HG03159 (cell line): ENCODE data around the gene COL13A1.

Source experiments
- ATAC-seq: cut with Tn5 transposase; IDR thresholded peaks from one replicate; pipeline ENCODE4 v1.9.1; 2021; ENCODE audit warnings: mild to moderate bottlenecking, moderate library complexity; ENCODE audit not compliant: unreplicated experiment

The COL13A1 gene

DNA sequence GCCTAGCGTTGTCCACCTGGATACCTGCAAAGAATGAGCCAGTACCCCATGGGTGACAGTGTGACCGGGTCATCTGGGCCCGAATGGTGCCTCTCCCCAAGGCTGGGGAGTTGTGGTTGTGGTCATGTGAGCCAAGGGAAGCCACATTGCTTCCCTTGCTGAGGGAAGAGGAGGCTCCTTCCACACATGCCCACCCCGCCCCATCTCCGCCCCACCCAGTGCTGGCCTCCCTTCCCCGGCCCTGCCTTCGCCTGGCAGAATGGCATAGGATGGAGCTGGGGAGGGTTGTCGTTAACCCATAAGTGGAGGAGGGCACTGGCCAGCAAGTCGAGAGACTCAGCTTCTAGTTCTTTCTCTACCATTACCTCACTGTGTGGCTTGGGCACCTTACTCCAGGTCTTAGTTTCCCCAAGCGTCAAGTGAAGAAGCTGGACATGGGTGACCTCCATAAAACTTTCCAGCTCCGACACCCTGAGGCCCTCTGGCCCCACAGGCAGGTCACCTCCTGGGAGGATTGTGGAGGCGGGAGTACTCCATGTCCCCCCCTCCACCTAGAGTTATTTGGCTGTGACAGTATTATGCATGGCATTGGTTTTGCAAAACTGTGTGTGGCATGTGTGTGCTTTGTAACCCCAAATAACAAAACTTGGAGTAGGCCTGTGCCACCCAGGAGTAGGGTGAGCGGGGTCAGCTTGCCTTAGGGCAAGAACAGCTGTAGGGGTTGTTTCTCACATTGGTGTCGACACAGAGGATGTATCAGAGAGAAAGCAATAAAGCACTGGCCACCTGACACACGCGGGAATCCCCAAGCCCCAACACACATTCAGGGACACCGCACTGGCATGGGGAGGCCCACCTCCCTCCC is 160.4 kb downstream of the COL13A1 start:
- no peak for ATAC-seq

DNA sequence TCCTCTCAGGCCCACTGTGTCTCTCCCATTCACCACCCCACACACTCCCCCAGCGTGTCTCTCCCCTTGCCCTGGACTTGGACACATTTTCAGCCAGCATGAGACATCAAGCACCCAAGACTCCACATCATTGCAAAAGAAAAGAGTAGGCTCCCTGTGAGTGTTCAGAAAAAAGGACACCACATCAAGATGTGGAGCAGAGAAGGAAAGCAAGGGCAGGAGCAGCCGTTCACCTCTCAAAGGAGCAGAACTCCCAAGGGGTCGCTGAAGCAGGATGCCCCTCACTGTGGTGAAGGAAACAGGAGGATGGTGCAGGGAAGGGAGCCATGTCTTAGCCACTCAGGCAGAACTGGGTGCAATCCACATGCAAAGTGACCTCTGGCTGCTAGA is 161.0 kb downstream of the COL13A1 start:
- ATAC-seq = no peak

DNA sequence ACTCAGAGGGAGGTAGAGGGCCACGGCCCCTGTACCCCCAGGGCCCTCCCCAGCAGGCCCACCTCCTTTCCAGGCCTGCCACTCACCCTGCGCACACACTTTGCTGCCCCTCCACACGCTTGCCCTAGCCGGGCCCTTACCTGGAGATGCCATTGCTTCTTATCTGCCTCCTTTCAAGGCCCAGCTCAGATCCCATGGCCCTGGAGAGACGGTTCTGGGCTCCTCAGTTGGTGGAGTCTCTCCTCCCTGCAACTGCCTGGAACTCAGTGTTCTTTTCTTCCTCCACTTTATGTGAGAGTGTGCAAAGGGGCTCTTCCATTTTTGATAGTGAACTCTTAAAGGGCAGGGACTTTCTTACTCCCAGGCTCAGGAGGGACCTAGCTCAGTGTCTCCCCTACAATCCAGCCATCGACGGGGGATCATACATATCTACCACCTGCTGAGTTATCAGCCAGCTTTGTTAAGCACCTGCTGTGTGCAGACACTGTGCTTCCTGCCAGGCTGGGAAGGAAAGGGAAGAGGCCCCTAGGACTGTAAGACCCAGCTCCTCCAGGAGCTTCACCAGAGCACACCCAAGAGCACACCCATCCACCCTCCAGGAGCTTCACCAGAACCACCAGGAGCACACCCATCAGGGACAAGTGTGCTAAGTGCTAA is 161.6 kb downstream of the COL13A1 start:
- no peak for ATAC-seq

DNA sequence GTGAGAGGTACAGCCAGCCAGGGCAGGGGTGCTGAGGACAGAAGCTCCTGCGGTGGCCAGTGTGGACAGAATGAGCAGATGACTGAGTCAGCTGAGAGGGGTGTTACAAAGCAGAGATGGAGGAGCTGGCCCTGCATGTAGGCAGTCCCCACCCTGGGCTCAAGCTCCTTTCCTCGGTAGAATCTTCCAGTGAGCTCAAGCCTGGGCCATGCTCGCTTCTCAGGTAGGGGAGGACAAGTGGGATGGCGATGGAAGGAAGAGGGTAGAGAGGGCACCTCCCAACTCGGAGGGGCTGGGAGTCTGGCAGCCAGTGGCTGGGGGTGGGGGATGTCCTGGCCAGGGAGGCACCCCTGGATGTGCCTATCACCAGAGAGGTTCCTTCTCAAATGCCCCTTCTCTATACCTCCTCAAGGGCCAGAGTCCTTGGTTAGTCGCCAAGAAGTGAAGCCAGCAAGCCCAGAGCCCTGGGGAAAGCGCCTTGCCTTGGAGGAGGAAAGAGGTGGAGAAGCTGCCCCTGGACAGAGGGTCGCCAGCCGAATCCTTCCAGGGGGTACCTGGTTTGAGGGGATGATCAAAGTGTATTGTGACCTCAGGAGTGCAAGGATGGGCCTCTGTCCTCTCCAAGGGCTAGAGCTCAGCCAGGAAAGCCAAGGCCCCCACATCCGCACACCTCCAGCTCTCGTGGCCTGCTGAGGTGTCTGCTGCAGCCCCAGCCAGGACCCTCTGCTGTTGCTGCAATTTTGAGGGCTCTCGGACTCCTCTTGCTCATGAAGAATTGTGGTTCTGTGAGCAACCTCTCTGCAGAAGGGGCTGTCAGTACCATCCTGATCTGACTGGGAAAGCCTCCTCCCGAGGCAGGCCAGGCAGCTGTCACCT is 162.4 kb downstream of the COL13A1 start:
- no peak for ATAC-seq

DNA sequence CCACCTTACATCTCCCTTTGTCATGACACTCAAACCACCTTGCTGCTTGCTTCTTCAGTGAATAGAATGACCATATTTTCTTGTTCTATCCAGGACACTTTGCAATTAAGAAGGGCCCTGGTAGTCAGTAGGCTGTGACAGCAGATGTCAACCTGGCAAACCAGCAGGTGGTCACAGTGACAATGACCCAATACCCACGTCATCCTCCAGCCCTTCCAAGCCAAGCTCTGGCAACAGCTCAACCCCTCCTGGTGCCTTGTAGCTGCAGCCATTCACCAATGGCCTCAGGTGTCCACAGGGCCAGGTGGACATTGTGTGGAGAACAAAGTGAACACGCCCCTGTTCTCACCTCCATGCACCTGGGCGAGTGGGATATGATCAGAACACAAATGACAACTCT is 163.4 kb downstream of the COL13A1 start:
- no peak for ATAC-seq

DNA sequence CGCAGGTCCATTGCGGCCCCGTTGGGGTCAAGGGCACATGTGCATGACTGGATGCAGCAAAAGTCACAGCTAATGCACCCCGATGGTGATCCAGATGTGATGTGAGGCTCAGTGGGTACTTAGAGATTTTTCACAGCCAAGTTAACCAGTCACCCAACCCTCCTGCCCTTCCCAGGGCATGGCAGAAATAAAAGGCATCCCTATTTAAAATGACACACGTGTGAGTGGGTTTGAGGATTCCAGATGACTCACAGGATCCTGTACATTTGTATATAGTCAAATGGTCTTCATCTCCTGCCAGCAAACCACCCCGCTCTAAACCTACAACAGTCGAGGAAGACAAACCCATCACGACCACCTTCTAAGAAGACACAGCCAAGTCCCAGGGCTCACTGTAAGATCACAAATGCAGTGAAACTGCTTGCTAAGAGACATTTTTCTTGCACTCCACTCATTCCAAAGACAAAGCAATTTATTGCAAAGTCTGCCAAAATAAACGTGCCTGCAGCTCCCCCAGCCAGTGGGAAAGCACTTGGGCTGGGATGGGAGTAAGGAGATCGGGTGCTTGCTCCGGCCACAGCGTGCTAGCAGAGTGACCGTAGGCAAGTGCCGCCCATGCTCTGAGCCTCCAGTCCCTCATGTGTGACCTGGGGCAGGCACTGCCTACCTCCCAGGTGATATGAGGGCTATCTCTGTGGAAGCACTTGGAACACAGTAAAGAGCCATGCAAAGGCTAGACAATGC is 164.4 kb downstream of the COL13A1 start:
- no peak for ATAC-seq

DNA sequence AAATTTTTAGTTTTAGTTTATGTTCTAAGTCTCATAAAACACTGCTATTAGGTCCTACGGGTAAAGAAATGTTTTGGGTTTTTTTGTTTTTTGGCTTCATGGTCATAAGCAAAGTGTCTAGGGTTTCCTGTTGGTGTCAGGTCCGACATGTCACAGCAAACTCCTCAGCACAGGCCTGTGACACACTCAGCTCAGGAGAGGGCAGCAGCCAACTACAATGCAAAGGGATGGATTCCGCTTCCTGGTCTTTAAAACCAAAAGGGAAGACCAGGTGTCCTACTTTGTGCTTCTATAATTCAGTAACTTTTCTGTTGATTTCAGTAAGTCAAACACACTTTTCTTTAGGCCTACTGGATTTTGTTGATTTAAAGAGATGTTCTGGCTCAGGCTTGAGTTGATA is 167.1 kb downstream of the COL13A1 start:
- no peak for ATAC-seq

DNA sequence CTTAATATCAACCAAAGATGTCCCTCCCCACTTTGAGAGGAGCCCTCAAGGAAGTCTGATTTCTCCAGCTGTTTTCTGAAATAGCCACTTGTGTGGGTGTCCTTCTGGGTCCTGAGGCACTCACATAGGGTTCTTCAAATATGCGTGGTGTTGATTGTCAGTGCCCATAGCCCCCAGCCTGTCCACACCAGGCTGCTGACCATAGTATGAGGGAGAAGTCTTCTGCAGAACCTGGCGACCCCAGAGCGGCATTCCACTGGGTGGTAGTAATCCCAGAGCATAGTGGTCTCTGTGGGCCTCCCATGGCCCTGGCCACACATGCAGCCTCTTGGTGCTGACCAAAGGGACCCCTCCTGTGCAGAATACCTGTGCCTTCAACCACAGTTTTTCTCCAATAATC is 168.3 kb downstream of the COL13A1 start:
- no peak for ATAC-seq

DNA sequence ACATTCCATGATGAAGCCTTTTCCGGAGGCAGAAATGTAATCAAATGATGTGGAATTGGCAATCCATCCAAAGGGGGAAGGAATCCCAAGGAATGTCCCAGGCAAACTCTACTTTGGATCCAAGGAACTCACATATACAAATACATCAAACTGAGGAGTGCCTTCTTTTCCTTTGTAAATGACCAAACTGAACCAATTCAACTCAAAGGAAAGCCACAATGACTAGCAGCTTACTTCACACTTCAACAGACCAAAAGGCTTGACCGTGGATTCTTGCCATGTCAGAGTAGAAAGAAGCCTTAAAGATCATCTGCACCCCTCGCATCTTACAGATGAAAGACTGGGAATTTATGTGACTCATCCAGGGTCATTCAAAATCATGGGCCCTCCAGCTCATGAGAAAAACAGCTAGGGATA is 171.3 kb downstream of the COL13A1 start:
- no peak for ATAC-seq

DNA sequence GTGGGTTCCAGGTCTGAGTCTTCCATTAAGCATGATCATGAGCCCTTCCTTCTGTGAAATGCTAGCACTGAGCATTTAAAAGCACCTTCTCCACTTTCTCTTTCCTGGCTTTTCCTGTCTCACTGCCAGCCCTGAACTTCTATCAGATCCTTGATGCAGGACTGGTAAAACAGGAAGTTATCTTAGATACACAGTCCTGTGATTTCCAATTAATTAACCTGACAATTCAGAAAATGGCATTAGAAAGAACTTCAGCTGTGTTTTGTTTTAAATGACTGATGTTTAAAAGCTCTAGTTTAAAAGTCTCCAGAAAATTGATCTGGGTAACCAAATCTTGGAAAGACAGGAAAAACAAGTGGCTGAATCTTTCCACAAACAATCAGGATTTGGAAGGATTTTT is 172.0 kb downstream of the COL13A1 start:
- no peak for ATAC-seq

DNA sequence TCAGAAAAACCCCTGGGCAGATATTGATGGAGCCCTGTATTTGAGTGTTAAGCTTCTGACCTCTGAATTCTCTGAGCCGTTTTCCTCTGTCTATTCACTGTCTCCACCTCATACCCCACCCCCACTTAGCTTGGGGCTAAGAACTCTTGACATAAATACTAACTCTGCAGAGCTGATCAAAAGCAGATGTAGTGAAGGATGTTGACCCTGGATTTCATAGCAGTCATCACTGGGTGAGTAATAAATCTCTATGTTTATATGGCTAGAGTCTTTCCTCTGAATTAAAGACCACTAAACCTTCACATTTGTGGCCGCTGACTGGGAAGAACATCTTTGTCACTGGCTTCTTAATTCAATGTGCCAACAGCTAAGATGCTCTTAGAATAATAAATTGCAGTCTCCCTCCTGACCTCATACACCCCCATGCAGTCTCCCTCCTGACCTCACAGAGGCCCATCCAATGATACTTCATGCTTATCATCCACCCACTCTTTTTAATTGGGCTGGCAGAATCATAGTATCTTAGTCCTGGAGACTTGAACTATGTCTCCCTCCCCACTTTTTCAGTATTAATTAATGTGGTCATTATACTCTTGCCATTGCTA is 172.9 kb downstream of the COL13A1 start:
- ATAC-seq = no peak

DNA sequence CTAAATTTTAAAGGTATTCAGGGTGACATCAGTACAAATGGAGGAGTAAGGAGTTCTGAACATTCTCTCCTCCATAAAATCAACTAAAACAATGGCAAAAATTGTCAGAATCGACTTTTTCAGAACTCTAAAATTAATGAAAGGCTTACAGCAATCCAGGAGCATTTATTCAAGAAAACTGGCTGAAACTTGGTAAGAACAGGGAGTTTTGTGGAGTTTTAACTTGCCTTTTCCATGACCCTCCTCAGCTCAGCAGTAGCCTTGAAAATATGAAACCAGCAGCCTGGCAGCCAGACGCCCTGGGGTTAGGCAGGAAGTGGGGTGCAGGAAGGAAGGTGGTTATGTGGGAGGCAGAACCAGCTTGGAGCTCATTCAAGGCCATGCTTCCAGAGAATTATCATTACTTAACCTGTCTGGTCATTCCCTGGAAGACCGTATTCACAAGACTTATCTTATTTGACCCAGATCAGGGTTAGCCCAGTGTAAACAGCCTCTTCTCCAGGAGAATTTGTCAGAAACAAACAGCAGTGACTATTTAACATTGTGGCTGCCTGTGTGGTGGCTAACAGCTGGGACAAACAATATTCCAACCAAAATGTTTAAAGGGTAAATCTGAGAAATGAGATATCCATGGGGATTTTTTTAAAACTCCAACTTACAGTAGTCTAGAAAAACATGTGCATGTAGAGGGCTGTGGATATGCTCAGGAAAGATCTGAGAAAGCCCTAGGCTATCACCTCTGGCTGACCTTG is 175.3 kb downstream of the COL13A1 start:
- no peak for ATAC-seq

DNA sequence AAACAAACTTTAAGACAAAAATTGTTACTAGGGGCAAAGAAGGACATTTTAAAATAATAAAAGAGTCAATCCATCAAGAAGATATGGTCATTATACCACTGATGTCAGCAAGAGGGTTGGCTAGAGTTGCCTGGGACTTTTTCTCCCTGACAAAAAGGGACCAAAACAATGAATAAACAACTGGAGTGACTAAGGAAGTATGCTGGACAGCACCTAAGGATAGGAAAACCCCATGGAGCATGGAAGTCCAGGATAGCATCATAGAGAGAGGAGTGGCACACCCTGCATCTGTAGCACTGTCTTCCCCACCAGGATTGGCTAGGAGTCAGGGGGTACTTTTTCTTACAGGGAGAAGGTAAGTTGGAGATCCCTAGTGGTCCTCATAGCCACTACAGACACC is 177.5 kb downstream of the COL13A1 start:
- no peak for ATAC-seq

DNA sequence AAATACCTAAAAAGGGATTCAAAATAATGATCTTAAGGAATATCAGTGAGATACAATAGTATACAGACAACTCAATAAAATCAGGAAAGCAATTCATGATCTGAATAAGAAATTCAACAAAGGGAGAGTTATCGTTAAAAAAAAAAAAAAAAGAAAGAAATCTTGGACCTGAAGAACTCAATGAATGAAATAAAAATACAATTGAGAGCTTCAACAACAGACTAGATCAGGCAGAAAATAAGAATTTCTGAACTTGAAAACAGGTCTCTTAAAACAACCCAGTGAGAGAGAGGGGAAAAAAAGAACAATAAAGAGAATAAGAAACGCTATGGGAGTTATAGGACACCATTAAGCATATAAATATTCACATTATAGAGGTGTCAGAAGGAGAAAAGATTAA is 179.0 kb downstream of the COL13A1 start:
- ATAC-seq = no peak

DNA sequence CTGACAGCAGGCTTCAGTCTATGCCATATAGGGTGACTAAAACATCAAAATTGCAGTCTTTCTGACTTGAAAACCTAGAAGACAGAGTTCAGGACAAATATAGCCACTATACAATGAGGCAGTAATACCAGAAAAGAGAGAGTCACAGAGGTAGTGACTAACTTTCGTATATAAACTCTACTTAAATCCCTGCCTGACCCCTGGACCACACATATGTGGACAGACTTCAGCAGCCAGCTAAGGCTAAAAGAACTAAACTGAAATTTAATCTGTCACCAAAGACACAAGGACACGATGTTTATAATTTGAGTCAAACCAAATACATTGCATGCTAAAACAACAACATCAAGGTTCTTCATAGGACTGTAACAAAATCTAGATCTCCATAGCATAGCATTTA is 186.4 kb downstream of the COL13A1 start:
- ATAC-seq = no peak

DNA sequence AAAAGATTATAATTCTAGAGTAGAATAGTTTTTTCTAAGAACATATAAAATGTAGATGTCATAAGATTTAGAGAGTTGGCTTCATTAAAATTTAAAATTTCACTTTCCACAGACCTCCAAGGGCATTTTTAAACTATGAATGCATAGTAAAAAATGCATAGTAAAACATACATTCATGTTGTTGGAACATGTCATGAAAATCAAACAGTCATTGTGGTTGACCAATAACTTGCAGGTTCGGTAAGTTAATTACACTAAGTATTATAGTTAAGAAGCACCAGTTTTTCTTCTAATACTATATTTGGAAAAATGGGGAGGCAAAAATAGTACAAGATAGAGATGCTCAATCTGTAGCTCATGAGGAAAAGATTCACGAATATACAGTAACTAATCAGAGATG is 189.4 kb downstream of the COL13A1 start:
- ATAC-seq = no peak

DNA sequence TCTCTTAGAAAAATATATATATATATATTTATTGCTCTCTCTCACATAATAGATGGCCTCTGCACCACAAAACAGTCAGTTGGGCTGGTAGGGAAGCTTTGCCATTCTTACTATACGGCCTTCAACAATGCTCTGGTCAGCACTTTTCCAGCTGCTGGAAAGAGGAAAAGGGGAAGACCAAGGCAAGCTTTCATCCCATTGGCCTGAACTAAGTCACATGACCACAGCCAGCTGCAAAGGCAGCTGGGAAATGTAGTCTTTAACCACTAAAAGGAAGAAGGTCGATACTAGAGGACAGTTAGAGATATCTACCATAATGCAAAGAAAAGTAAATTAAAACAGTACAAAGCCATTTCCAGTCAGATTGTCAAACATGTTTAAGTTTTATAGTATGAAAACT is 192.6 kb downstream of the COL13A1 start:
- ATAC-seq = no peak

DNA sequence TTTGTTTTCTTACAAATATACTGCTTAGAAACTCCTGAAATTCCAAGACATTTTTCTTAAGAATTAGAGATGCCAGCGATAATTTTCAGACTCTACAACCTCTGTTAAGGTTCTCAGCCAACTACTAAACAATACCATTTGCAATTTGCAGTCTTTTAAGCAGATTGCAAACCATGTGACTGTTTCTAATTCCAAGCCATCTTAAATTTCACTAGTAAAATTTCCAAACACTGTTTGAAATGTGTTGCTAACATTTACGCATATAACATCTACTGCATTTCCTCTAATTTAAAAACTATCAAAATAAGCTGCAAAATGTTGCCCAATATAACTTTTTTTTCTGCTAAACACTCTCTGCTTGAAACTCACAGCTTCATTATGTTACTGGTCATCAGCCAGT is 194.9 kb downstream of the COL13A1 start:
- ATAC-seq = no peak

DNA sequence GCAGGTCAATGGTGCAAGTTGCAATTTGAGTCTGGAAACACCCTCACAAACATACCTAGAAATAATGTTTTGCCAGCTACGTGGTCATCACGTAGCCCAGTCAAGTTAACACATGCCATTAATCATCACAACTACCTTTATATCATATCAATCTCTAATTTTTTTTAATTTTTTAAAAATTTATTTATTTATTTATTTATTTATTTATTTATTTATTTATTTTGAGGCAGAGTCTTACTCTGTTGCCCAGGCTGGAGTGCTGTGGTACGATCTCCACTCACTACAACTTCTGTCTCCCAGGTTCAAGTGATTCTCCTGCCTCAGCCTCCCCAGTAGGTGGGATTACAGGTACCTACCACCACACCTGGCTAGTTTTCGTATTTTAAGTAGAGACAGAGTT is 198.6 kb downstream of the COL13A1 start:
- ATAC-seq = no peak
